Activated naive CD8-positive, alpha-beta T cell treated with anti-CD3 and anti-CD28 coated beads, Interleukin-2, amount 50 U/mL, for 24 hours (primary cell): ENCODE measurements around the gene ULK3.
"Not testable (repeated sequence)": the region's sequence is repeated elsewhere in the genome, so short reads cannot be mapped to it uniquely, and the experiment has no call there.

Experiments used
- ATAC-seq: fragments of 150-1000 bp; cut with Tn5 transposase; one replicate; pipeline ENCODE4 v1.10.0; 2021
- DNase-seq: peaks from one replicate; pipeline ENCODE4 v3.0.0; 2021
- H3K27ac Mint-ChIP-seq: one replicate; pipeline ENCODE4 v1.8.0; 2021; ENCODE audit warnings: mild to moderate bottlenecking, mixed read lengths
- H3K27me3 Mint-ChIP-seq: one replicate; pipeline ENCODE4 v1.8.0; 2021; ENCODE audit warnings: mixed read lengths
- H3K36me3 Mint-ChIP-seq: one replicate; pipeline ENCODE4 v1.8.0; 2021; ENCODE audit warnings: low read depth, mixed read lengths
- H3K4me1 Mint-ChIP-seq: one replicate; pipeline ENCODE4 v1.8.0; 2021; ENCODE audit warnings: mixed read lengths
- H3K4me3 Mint-ChIP-seq: one replicate; pipeline ENCODE4 v1.8.0; 2021; ENCODE audit warnings: mild to moderate bottlenecking, moderate library complexity, mixed read lengths
- H3K9me3 Mint-ChIP-seq: one replicate; pipeline ENCODE4 v1.8.0; 2021; ENCODE audit warnings: mixed read lengths

The ULK3 gene, protein sequence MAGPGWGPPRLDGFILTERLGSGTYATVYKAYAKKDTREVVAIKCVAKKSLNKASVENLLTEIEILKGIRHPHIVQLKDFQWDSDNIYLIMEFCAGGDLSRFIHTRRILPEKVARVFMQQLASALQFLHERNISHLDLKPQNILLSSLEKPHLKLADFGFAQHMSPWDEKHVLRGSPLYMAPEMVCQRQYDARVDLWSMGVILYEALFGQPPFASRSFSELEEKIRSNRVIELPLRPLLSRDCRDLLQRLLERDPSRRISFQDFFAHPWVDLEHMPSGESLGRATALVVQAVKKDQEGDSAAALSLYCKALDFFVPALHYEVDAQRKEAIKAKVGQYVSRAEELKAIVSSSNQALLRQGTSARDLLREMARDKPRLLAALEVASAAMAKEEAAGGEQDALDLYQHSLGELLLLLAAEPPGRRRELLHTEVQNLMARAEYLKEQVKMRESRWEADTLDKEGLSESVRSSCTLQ

DNA sequence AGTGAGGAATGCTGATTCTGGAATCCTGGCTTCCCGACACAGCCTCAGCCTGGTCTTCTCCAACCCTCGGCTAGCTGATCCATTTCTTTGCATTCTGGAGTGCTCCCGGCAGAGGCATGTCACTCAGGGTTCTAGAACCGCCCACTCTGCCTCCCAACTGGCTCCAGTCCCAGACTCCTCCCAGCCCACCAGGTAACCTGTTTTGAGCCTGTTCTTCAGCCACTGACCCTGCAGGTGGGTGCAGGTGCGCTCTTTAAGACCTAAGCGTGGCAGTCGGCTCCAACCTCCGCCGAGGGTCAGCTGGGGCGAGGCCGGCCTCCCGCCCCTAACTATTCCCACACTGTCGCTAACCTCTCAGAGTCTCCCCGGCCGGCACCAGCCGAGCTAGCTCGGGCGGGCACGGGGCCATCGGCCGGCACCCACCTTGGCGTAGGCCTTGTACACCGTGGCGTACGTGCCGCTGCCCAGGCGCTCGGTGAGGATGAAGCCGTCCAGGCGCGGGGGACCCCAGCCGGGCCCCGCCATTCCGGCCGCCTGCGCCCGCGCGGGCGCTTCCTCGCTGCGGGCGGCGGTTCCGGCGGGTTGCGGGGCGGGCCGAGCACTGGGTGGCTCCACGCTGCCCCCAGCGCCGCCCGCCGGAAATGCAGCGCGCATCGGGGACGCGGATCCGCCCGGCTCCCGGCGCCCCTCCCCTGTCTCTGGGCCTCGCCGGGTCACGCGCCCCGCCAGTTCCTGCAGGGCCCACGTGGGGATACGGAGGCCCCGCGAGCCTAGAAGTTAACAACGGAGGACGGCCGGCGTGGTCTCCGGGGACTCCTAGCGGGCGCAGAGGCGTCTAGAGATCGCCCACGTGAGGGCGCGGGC lies at the start of gene ULK3:
Gene ULK3, minus strand, starts transcription at position 576 of the 864 bp plus-strand sequence. Its CDS starts 51 bp downstream, at position 525.
- DNase-seq (peak; percentile 95), ATAC-seq (peak; percentile 83)
- H3K9me3 Mint-ChIP-seq = no peaks in the 10 kb centered on the region
- H3K27ac Mint-ChIP-seq = peak within 1 kb of the TSS; percentile 91
- H3K27me3 Mint-ChIP-seq = no peaks in the 10 kb centered on the region
- peak within 1 kb of the TSS; percentile 89 for H3K4me3 Mint-ChIP-seq
- H3K4me1 Mint-ChIP-seq = peaks cover 48% of the 10 kb centered on the region
- peaks cover 8% of the 10 kb centered on the region for H3K36me3 Mint-ChIP-seq

DNA sequence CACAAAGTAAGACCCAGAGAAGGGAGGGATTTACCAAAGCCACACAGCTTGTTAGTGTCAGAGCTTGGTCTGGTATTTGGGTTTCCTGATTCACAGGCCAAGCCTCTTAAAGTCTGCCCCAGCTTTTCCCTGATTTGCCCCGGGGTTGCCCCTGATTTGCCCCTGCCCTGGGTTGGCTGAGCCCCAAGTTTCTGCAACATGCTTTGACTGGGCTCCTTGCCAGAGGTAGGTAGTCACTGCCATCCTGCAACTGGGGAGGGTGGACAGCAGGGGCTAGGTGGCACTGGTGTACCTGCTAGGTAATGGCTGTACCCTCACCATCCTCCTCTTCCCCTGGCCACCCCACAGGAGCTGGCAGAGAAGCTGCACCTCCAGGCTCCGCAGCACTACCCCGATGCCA lies 49.4 kb upstream of the ULK3 start:
- ATAC-seq = no peak
- no peaks in the 10 kb centered on the region for H3K27me3 Mint-ChIP-seq
- DNase-seq = no peak
- peaks cover 26% of the 10 kb centered on the region for H3K36me3 Mint-ChIP-seq
- H3K4me3 Mint-ChIP-seq = no peak overlapping the region
- H3K9me3 Mint-ChIP-seq = no peaks in the 10 kb centered on the region
- peaks cover 54% of the 10 kb centered on the region for H3K4me1 Mint-ChIP-seq
- H3K27ac Mint-ChIP-seq = no peak overlapping the region

DNA sequence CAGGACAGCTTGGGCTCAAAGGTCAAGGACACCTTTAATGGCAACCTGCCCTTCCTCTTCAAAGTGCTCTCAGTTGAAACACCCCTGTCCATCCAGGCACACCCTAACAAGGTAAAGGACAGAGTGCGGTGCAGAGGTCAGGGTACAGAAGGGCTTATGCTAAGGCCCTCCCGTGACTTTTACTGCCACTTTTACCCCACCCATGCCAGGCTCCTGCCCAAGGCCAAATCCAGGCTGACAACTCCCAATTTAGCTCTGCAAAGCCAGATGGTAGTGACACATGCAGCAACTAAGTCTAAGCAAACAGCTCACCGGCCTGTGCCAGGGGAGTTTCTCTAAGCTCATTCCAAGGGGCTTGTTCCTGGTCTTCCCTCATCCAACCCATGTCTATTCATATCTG lies 48.5 kb upstream of the ULK3 start:
- H3K27me3 Mint-ChIP-seq = no peaks in the 10 kb centered on the region
- H3K4me1 Mint-ChIP-seq = peaks cover 54% of the 10 kb centered on the region
- H3K27ac Mint-ChIP-seq = no peak overlapping the region
- H3K9me3 Mint-ChIP-seq = no peaks in the 10 kb centered on the region
- ATAC-seq = no peak
- no peak for DNase-seq
- H3K36me3 Mint-ChIP-seq = peaks cover 23% of the 10 kb centered on the region
- peak overlapping the region; percentile 26 for H3K4me3 Mint-ChIP-seq

DNA sequence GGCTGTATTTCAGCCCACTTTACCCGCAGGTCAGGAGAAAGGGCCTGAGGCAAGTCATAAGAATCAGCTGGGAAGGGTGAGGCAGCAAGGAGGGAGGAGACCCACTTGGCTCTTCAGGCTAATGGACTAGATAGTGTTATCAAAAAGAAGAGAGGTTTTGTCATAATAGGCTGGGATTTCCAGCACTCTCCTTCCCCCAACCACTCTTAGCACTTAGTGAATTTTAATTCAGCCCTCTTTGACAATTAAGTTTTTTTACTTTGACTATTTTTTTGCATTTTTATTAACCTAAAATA lies 47.7 kb upstream of the ULK3 start:
- Mint-ChIP-seq H3K4me1 (peaks cover 54% of the 10 kb centered on the region), H3K27ac (peak overlapping the region; percentile 93)
- no peak for DNase-seq

DNA sequence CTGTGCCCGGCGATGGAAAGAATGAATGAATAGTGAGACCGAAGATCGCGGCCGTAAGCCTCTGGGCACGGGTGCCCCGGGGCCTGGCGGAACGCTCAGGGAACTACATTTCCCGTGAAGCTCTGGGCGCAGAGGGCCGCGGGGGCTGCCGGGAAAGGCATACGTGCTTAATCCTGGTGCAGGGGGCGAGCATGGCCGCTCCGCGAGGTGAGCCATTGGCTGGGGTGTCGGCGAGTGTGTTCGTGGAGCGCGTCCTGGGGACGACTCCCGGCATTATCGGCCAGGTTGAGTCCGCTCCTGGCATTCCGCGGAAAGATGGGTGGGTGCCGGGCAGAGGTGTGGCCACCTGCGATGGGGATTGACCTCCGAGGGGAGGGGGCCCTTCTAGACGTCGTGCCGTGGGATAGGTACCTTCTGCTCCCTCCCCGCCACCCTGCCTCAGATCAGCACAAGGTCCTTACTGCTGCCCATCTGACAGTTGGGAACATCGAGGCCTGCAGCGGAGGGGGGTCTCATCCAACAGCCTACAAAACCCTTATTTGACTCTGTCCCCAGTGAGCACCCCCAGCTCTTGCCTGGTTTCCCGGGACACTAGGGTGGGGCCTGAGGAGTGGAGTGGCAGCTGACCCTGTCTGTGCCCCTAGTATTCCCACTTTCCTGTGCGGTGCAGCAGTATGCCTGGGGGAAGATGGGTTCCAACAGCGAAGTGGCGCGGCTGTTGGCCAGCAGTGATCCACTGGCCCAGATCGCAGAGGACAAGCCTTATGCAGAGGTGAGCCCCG lies 47.1 kb upstream of the ULK3 start, which contains the start of gene MPI:
Gene MPI, plus strand, starts transcription at position 160 of the 782 bp plus-strand sequence. Its CDS starts 32 bp downstream, at position 192.
- ATAC-seq (peak; percentile 99), DNase-seq (peak; percentile 90)
- Mint-ChIP-seq H3K27ac (peak within 1 kb of the TSS; percentile 93), H3K4me1 (peaks cover 51% of the 10 kb centered on the region), H3K36me3 (peaks cover 22% of the 10 kb centered on the region), H3K27me3 (no peaks in the 10 kb centered on the region), H3K4me3 (peak within 1 kb of the TSS; percentile 91), H3K9me3 (no peaks in the 10 kb centered on the region)

More for the DNA sequence above, 47.7 kb upstream of the ULK3 start:
- no peak for ATAC-seq
- H3K27me3 Mint-ChIP-seq = no peaks in the 10 kb centered on the region
- no peaks in the 10 kb centered on the region for H3K9me3 Mint-ChIP-seq
- H3K36me3 Mint-ChIP-seq = peaks cover 23% of the 10 kb centered on the region
- peak overlapping the region; percentile 91 for H3K4me3 Mint-ChIP-seq

DNA sequence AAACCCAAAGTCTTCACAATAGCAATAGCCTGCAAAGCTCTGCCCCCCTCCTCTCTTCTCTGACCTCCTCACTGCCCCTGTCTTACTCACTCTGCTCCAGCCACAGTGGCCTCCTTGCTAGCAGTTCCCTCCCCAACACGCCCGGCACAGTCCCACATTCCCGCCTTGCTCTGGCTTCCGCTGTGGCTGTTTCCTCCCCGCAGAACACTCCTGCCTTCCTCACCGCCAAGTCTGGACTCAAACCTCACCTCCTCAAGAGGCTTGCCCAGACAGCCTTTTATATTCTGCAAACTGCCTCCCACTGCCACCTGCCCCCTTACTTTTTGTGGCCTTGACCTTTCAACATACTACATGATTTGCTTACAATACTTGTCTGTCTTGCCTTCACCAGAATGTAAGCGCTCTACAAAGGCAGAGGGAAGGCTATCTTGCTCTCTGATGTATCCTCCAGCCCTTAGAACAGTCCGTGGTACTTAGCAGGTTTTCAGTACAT lies 46.5 kb upstream of the ULK3 start:
- Mint-ChIP-seq H3K4me1 (peaks cover 51% of the 10 kb centered on the region), H3K27ac (peak overlapping the region; percentile 93), H3K27me3 (no peaks in the 10 kb centered on the region), H3K9me3 (no peaks in the 10 kb centered on the region), H3K4me3 (peak overlapping the region; percentile 91), H3K36me3 (peaks cover 22% of the 10 kb centered on the region)
- peak; percentile 5 for ATAC-seq
- DNase-seq = peak; percentile 27

DNA sequence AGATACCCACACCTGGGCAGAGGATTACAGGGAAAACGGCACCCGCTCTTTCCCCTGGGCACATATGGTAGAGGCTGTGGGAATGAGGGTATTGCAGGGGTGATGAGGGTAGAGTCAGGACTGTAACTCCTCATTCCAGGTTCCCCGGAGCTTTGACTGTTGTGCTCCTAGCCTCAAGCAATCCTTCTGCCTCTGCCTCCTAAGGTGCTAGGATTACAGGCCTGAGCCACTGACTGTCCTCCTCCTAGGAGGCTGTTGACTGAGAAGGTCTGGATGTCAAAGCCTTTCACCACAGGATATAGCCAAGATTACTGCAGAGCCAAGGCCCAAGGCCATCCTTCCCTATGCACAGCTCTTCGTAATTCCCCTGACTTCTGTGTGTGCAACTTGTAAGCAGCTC lies 45.8 kb upstream of the ULK3 start:
- Mint-ChIP-seq H3K4me3 (peak overlapping the region; percentile 91), H3K36me3 (peaks cover 20% of the 10 kb centered on the region), H3K4me1 (peaks cover 51% of the 10 kb centered on the region), H3K9me3 (no peaks in the 10 kb centered on the region), H3K27ac (peak overlapping the region; percentile 93), H3K27me3 (no peaks in the 10 kb centered on the region)
- DNase-seq = no peak
- no peak for ATAC-seq

DNA sequence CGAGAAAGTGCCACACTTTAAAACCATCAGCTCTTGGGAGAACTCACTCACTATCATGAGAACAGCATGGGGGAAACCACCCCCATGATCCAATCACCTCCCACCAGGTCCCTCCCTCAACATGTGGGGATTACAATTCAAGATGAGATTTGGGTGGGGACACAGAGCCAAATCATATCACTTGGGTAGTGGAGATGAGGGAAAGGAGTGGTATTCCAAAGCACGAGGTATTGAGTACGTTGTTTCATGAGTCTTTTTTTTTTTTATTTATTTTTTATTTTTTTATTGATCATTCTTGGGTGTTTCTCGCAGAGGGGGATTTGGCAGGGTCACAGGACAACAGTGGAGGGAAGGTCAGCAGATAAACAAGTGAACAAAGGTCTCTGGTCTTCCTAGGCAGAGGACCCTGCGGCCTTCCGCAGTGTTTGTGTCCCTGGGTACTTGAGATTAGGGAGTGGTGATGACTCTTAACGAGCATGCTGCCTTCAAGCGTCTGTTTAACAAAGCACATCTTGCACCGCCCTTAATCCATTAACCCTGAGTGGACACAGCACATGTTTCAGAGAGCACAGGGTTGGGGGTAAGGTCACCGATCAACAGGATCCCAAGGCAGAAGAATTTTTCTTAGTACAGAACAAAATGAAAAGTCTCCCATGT lies 44.7 kb upstream of the ULK3 start:
- H3K27ac Mint-ChIP-seq, DNase-seq, H3K27me3 Mint-ChIP-seq, H3K4me3 Mint-ChIP-seq, H3K9me3 Mint-ChIP-seq, ATAC-seq, H3K36me3 Mint-ChIP-seq: not testable (repeated sequence)
- peaks cover 41% of the 10 kb centered on the region for H3K4me1 Mint-ChIP-seq

DNA sequence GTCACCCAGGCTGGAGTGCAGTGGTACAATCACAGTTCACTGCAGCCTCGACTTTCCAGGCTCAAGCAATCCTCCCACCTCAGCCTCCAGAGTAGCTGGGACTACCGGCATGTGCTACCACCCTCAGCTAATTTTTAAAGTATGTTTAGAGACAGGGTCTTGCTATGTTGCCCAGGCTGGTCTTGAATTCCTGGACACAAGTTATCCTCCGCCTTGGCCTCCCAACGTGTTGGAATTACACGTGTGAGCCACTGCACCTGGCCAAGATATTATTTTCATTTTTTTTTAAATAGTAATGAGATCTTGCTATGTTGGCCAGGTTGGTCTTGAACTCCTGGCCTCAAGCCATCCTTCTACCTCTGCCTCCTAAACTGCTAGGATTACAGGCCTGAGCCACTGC lies 42.5 kb upstream of the ULK3 start:
- peaks cover 2% of the 10 kb centered on the region for H3K36me3 Mint-ChIP-seq
- no peaks in the 10 kb centered on the region for H3K27me3 Mint-ChIP-seq
- ATAC-seq (no peak), DNase-seq (no peak)
- H3K27ac Mint-ChIP-seq = no peak overlapping the region
- H3K4me1 Mint-ChIP-seq = peaks cover 19% of the 10 kb centered on the region
- no peak overlapping the region for H3K4me3 Mint-ChIP-seq
- H3K9me3 Mint-ChIP-seq = no peaks in the 10 kb centered on the region

DNA sequence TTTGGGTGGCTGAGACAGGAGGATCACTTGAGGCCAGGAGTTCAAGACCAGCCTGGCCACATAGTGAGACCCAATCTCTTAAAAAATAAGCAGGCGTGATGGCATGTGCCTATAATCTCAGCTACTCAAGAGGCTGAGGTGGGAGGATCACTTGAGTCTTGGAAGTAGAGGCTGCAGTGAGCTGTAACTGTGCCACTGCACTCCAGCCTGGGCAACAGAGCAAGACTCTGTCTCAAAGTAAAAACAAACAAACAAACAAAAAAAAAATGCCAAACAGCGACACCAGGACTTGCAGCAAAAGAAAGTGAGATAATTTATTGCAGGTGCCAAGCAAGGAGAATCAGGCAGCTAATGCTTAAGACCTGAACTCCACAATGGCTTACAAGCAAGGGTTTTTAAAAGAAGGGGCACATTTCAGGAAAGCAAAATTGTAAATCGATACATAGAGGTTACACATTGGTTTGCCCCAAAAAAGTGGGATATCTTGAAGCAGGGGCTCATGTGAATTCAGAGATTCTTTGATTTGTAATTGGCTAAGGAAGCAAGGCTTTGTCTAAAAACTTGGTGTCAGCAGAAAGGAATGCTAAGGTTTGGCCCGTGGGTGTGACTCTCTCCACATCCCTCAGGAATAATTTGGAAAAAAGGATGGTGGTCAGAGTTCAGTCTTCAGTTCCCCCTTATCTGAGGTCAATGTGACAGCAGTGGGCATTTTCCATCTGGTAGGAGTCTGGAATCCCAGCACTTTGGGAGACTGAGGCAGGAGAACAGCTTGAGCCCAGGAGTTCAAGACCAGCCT lies 41.7 kb upstream of the ULK3 start:
- no peak overlapping the region for H3K4me3 Mint-ChIP-seq
- DNase-seq (no peak), ATAC-seq (no peak)
- no peaks in the 10 kb centered on the region for H3K27me3 Mint-ChIP-seq
- no peak overlapping the region for H3K27ac Mint-ChIP-seq
- no peaks in the 10 kb centered on the region for H3K9me3 Mint-ChIP-seq
- peaks cover 13% of the 10 kb centered on the region for H3K4me1 Mint-ChIP-seq
- no peaks in the 10 kb centered on the region for H3K36me3 Mint-ChIP-seq

DNA sequence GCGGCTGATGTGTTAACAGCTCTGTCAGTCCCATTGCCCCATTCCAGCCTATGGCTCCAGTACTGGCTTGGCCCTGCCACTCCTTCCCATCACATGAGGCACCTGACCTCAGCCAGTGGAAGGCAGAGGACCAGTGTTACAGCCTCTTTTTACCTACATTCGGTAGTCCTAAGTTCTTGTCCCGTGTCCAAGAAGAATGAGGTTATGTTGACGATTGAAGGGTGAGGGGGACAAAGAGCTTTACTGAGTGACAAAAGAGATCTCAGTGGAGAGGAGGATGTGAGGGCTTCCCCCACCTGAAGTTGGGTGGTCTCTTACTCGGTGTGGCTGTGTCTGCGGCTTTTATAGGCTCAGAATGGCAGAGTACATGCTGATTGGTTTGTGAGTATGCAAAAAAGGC lies 39.6 kb upstream of the ULK3 start:
- H3K9me3 Mint-ChIP-seq = no peaks in the 10 kb centered on the region
- H3K27ac Mint-ChIP-seq = no peak overlapping the region
- H3K27me3 Mint-ChIP-seq = no peaks in the 10 kb centered on the region
- H3K4me3 Mint-ChIP-seq = no peak overlapping the region
- H3K36me3 Mint-ChIP-seq = no peaks in the 10 kb centered on the region
- DNase-seq (no peak), ATAC-seq (no peak)
- peaks cover 2% of the 10 kb centered on the region for H3K4me1 Mint-ChIP-seq

DNA sequence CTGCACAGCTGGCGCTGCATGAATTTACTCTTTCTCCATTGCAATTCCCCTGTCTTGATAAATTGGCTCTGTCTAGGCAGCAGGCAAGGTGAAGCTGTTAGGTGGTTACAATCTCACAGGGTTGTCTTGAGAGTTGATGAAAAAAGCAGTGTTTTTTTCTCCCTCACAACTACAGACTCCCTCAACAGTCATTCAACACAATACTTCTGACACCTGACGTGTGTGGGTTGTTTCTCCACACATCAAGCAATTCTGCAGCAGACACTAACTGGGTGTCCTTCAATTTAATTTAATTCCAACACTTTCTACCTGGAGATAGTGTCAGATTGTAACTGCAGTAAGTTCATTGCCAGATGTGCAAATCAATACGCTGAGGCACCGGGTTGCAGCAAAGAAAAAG lies 35.3 kb upstream of the ULK3 start:
- H3K9me3 Mint-ChIP-seq = no peaks in the 10 kb centered on the region
- no peak for ATAC-seq
- no peak overlapping the region for H3K27ac Mint-ChIP-seq
- no peak overlapping the region for H3K4me3 Mint-ChIP-seq
- H3K27me3 Mint-ChIP-seq = no peaks in the 10 kb centered on the region
- no peaks in the 10 kb centered on the region for H3K36me3 Mint-ChIP-seq
- peaks cover 7% of the 10 kb centered on the region for H3K4me1 Mint-ChIP-seq
- no peak for DNase-seq

DNA sequence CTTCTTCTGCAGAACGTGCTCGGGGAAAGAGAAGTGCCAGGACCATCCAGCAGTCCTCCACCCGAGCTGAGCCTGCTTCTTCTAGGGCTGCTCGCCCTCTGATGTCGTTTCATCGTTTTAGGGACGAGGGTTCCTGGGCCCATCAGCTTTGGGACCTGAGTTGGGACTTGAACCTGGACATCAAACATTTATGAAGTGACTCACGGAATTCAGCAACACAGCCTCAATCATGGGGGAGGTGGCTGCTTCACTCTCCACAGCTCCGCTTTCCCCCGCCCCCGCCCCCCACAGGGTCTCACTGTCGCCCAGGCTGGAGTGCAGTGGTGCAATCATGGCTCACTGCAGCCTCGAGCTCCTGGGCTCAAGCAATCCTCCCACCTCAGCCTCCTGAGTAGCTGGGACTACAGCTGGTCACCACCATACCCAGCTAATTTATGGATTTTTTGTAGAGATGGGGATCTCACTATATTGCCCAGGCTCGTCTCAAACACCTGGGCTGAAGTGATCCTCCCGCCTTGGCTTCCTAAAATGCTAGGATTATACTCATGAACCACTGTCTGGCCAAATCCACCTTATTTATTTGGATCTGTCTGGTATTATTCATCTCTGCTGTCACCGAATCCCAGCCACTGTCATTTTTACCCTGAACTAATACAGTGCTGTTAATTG lies 30.9 kb upstream of the ULK3 start:
- Mint-ChIP-seq H3K4me1 (peaks cover 45% of the 10 kb centered on the region), H3K36me3 (peaks cover 14% of the 10 kb centered on the region), H3K27ac (peak overlapping the region; percentile 82), H3K4me3 (peak overlapping the region; percentile 97), H3K27me3 (no peaks in the 10 kb centered on the region), H3K9me3 (no peaks in the 10 kb centered on the region)
- DNase-seq (peak; percentile 17), ATAC-seq (no peak)
